ENCODE data around the gene BST1.

Gene BST1

GRCh38 chr4:15711762-15712161, 8.9 kb downstream of the BST1 start:
- no peak for TF ChIP-seq CTCF (conservative IDR thresholded peaks at IDR 0.05)
- no peak for TF ChIP-seq ZFX (IDR thresholded peaks at IDR 0.05)
- H3K27ac ChIP-seq, result no peak overlapping the region

GRCh38 chr4:15712214-15712613, 9.3 kb downstream of the BST1 start:
- no peak overlapping the region for H3K27ac ChIP-seq
- TF ChIP-seq CTCF (conservative IDR thresholded peaks at IDR 0.05) (no peak), ZFX (IDR thresholded peaks at IDR 0.05) (no peak)

- no peak overlapping the region for H3K27ac ChIP-seq
- TF ChIP-seq CTCF (conservative IDR thresholded peaks at IDR 0.05) (no peak), ZFX (IDR thresholded peaks at IDR 0.05) (no peak)
Measured at GRCh38 chr4:15714141-15714540, 11.3 kb downstream of the BST1 start.

- no peak overlapping the region for H3K27ac ChIP-seq
- TF ChIP-seq CTCF (conservative IDR thresholded peaks at IDR 0.05) (no peak), ZFX (IDR thresholded peaks at IDR 0.05) (no peak)
Measured at GRCh38 chr4:15714646-15715435, 12.0 kb downstream of the BST1 start.

GRCh38 chr4:15716115-15716514, 13.2 kb downstream of the BST1 start:
- TF ChIP-seq ZFX (IDR thresholded peaks at IDR 0.05), result no peak
- no peak for TF ChIP-seq CTCF (conservative IDR thresholded peaks at IDR 0.05)
- no peak overlapping the region for H3K27ac ChIP-seq

- TF ChIP-seq ZFX (IDR thresholded peaks at IDR 0.05) (no peak), CTCF (conservative IDR thresholded peaks at IDR 0.05) (no peak)
- H3K27ac ChIP-seq, result no peak overlapping the region
Measured at GRCh38 chr4:15717086-15717485, 14.2 kb downstream of the BST1 start.

GRCh38 chr4:15717657-15718416, 15.0 kb downstream of the BST1 start:
- no peak overlapping the region for H3K27ac ChIP-seq
- TF ChIP-seq CTCF (conservative IDR thresholded peaks at IDR 0.05), result no peak
- TF ChIP-seq ZFX (IDR thresholded peaks at IDR 0.05), result no peak

Data from C4-2B (cell line).